K562 (cell line): ENCODE results near the gene ATP2A2. TPM values are rescaled to one million over a fixed set of nuclear protein-coding genes. Genes with fewer than 3 reads are reported as not detected.

ENCODE experiments used
- ARHGAP35 ChIP-seq: fragments of 450-650 bp; IDR thresholded peaks from 2 replicates; pipeline ENCODE4 v1.6.1; 2018; ENCODE audit not compliant: partially characterized antibody
- ATF1 ChIP-seq, 2 experiments: fragments of 450-650 bp in 1 of 2; IDR thresholded peaks; 2 replicates each; pipeline ENCODE4 v1.6.1; 2016; ENCODE audit warnings: missing compliant biosample characterization in 1 of 2, missing genetic modification characterization in 1 of 2
- MTA3 ChIP-seq: fragments of 450-650 bp; formaldehyde crosslinking; IDR thresholded peaks from 2 replicates; pipeline ENCODE4 v1.6.1; 2017; ENCODE audit warnings: mild to moderate bottlenecking, borderline replicate concordance
- SIX5 ChIP-seq, 2 experiments: IDR thresholded peaks; 2 replicates each; pipeline ENCODE4 v1.6.1; 2011; ENCODE audit warnings: low read length in 2 of 2, borderline replicate concordance in 1 of 2, low read depth in 1 of 2, mild to moderate bottlenecking in 1 of 2, moderate library complexity in 1 of 2; ENCODE audit not compliant: insufficient read depth in 1 of 2
- SMARCC2 ChIP-seq: fragments of 450-650 bp; IDR thresholded peaks from 2 replicates; pipeline ENCODE4 v1.6.1; 2017; ENCODE audit warnings: antibody characterized with exemption, moderate library complexity, mild to moderate bottlenecking, low read depth
- STAT5A ChIP-seq: IDR thresholded peaks from 2 replicates; pipeline ENCODE4 v1.6.1; 2012; ENCODE audit warnings: low read length, inconsistent platforms, borderline replicate concordance
- ZNF197 ChIP-seq: fragments of 200-800 bp; sonication (Bioruptor generic); IDR thresholded peaks from 2 replicates; pipeline ENCODE4 v1.6.1; 2016; ENCODE audit warnings: low read depth, missing genetic modification characterization, missing compliant biosample characterization
- polyA plus RNA-seq, 8 experiments: library from polyadenylated mRNA; depleted of rRNA in 4 of 8; stranded (reverse) in 5 of 8; unstranded in 3 of 8; fragments of >200 nt; fragmentation: Nextera tagmentation in 2 of 8; fragmentation: Illumina TruSeq in 1 of 8; extraction: Ambion mirVana in 2 of 8; extraction: Trizol in 1 of 8; gene quantifications; 2 replicates each; pipeline versions ENCODE4 v1.2.1 to v1.2.3, GENCODE V29; 2011 to 2014; ENCODE audit warnings: inconsistent platforms in 1 of 8, missing spikeins in 1 of 8
- total RNA-seq, 7 experiments: library from RNA; depleted of rRNA in 6 of 7; stranded (reverse); fragments of >200 nt in 6 of 7; fragmentation: Illumina TruSeq in 2 of 7; extraction: Trizol in 2 of 7; gene quantifications; 2 replicates each; pipeline versions ENCODE4 v1.2.1 to v1.2.3, GENCODE V29; 2011 to 2021; ENCODE audit warnings: low replicate concordance in 1 of 7
- TF ChIP-seq, protein P1 (sequence below): sonication (generic); formaldehyde crosslinking; IDR thresholded peaks from 2 replicates; pipeline ENCODE4 v1.8.1; 2023; ENCODE audit warnings: mild to moderate bottlenecking, missing genetic modification reagents

The ATP2A2 gene
- total and polyA plus RNA-seq, 9 of the 15 experiments (the other 6 are each of a cell fraction or from before 2014, with no cell fraction given) = 5.2 to 205 (median 51.6) TPM

DNA sequence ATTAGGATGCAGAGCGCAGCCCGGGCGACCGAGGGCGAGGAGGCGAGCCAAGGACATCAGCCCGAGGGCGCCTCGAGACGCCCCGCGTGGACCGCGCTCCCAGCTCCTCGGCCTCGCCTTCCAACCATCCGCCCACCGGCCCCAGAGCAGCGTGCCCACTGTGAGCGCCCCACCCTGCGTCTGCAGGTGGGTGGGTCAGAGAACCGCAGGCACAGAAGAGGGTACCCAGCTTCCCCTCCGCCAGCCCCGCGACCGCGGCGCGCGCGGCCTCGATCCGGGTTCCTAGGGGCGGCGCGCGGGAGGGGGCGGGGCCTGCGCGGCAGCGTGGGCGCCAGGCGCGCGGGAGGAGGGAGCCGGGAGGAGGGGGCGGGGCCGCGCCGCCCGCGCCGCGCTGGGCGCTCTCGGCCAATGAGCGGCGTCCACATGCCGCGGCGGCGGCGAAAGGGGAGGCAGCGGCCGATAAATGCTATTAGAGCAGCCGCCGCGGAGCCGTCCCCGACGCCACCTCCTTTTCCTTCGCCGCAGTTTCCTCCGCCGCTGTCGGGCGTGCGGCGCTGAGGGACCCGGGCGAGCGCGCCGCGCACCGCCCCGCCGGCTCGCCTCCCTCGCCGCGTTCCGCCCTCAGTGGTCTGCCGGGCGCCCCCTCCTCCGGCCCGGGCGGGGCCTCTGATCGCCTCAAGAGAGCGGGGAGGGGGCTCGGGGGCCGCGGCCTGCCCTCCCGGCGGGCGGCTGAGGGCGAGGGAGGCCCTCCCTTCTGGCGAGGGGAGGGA, at the start of gene ATP2A2 (continued):
- TF ChIP-seq, protein P1, sequence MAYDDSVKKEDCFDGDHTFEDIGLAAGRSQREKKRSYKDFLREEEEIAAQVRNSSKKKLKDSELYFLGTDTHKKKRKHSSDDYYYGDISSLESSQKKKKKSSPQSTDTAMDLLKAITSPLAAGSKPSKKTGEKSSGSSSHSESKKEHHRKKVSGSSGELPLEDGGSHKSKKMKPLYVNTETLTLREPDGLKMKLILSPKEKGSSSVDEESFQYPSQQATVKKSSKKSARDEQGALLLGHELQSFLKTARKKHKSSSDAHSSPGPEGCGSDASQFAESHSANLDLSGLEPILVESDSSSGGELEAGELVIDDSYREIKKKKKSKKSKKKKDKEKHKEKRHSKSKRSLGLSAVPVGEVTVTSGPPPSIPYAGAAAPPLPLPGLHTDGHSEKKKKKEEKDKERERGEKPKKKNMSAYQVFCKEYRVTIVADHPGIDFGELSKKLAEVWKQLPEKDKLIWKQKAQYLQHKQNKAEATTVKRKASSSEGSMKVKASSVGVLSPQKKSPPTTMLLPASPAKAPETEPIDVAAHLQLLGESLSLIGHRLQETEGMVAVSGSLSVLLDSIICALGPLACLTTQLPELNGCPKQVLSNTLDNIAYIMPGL = no peak; the same call in 1 of the 2 replicates
- TF ChIP-seq STAT5A (no peak), SIX5 (IDR thresholded peaks at IDR 0.05; ENCODE audit: borderline replicate concordance in 1 of 2, insufficient read depth in 1 of 2, low read depth in 1 of 2, low read length in 2 of 2) (no peak), ZNF197 (no peak), SMARCC2 (no peak), ARHGAP35 (no peak), ATF1 (CRISPR knock-in tag; IDR thresholded peaks at IDR 0.05) (no peak), ATF1 (tag; IDR thresholded peaks at IDR 0.05) (no peak; the same call in 1 of the 2 replicates), MTA3 (no peak; the same call in 1 of the 2 replicates)
